HG02588 (cell line): ENCODE measurements around the gene KMO.

Experiments used
- ATAC-seq: cut with Tn5 transposase; IDR thresholded peaks from one replicate; pipeline ENCODE4 v1.9.1; 2021; ENCODE audit warnings: mild to moderate bottlenecking, moderate library complexity; ENCODE audit not compliant: unreplicated experiment

The KMO gene

GRCh38 chr1:241644259-241644658 is 112.1 kb downstream of the KMO start:
- no peak for ATAC-seq

GRCh38 chr1:241645199-241645598 is 113.0 kb downstream of the KMO start:
- ATAC-seq: no peak
